GM12873 (cell line): ENCODE data around the gene CHAC2.

ENCODE experiments used
- CTCF ChIP-seq: IDR thresholded peaks from 2 replicates; pipeline ENCODE4 v1.5.1; 2012; ENCODE audit warnings: low read depth, mild to moderate bottlenecking, moderate library complexity, low read length, control low read depth; ENCODE audit not compliant: insufficient read depth; ENCODE audit errors: missing control alignments

CHAC2 gene

GRCh38 chr2:53780056-53780455, 12.5 kb downstream of the CHAC2 start:
- no peak for TF ChIP-seq CTCF

GRCh38 chr2:53782676-53783075, 15.1 kb downstream of the CHAC2 start:
- TF ChIP-seq CTCF = no peak

GRCh38 chr2:53784436-53784835, 16.8 kb downstream of the CHAC2 start:
- no peak for TF ChIP-seq CTCF

- TF ChIP-seq CTCF = no peak
These were observed 17.8 kb downstream of the CHAC2 start for GRCh38 chr2:53785366-53785765.

- TF ChIP-seq CTCF = no peak
These were observed 18.7 kb downstream of the CHAC2 start for GRCh38 chr2:53786352-53786704.

- TF ChIP-seq CTCF = no peak
These were observed 19.4 kb downstream of the CHAC2 start, which contains the start of the genes ASB3 and ERLEC1 for GRCh38 chr2:53786705-53787613. TSS of gene ASB3 (minus strand) at chr2:53786953. CDS start at chr2:53765572, 21,381 bp downstream. TSS of gene ERLEC1 (plus strand) at chr2:53787044. CDS start at chr2:53787211, 167 bp downstream.

GRCh38 chr2:53787614-53788289, 20.1 kb downstream of the CHAC2 start:
- no peak for TF ChIP-seq CTCF
